Measurements from ENCODE around the gene DLEC1. TPM values are rescaled to one million over a fixed set of nuclear protein-coding genes. Genes with fewer than 3 reads are reported as not detected.
A peak's percentile ranks its signal among the peaks of the same experiment; 100 is the strongest.

The DLEC1 gene
- total RNA-seq, 2 donors from 2014 or later = 0.14 to 0.35 TPM

DNA sequence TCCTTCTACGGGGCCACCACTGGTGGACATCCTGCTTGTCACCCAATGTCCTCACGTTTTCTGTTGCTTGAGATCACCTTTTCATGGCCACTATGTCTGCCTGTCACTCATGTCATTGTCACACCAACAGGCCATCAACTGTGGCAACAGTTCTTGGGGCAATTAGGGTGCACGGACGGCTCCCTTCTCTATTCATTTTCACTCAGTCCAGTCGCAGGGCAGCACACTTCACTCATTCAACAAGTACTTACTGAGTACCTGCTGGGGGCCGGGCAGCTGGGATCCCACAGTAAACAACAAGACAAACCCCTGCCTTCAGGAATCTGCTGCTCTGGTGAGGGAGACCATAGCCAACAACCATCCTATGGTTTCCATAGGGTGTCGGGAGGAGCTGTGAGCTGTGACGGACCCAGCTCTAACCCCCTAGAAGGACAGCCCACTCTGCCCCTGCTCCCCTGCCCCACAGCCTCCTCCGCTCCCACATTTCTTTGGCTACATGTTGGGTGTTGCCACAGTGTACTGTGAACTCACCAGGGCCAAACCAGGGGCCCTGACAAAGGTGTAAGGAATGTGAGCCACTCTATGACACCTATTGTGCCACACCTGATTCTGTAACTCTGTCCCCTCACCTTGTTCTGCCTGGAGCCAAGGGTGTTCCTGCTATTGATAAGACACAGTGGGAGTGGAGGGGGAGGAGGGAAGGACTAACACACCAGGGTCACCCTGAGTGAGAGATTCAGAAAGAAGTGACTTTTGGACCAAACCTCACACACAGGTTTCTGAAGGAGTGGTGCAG is 46.5 kb upstream of the DLEC1 start:
- Histone ChIP-seq H3K9me3 (no peaks in the 10 kb centered on the region), H3K27ac (no peak overlapping the region), H3K4me1 (ENCODE audit: control insufficient read depth in 1 of 2, low read depth in 2 of 2) (peaks cover 7 to 15% of the 10 kb centered on the region in 2 donors), H3K27me3 (replicated peaks; ENCODE audit: insufficient read depth) (no peaks in the 10 kb centered on the region), H3K4me3 (no peak overlapping the region), H3K36me3 (no peaks in the 10 kb centered on the region)
- TF ChIP-seq CTCF (IDR thresholded peaks at IDR 0.05) = no peak
- ATAC-seq (ENCODE audit: insufficient number of reproducible peaks, low FRiP score, low read depth) (no peak), DNase-seq (ENCODE audit: low spot score) (no peak)

DNA sequence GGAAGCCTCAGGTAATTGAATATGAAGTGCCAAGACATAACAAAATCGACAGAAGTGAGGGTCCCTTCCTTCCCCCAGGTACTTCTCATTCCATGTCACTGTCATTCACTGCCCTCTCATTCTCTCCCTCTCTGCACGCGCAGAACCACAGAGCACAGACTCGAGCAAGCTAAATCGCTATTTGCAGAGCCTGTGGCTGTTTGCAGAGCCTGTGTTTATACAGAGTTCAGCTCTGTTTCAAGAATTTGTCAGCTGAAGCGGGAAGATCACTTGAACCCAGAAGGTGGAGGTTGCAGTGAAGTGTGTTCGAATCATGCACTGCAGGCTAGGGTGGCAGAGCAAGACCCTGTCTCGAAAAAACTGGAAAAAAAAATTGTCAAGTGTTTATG is 45.9 kb upstream of the DLEC1 start:
- no peak overlapping the region for H3K27ac ChIP-seq
- no peaks in the 10 kb centered on the region for H3K9me3 ChIP-seq
- H3K27me3 ChIP-seq (replicated peaks; ENCODE audit: insufficient read depth) = no peaks in the 10 kb centered on the region
- no peak for DNase-seq (ENCODE audit: low spot score)
- no peak for TF ChIP-seq CTCF (IDR thresholded peaks at IDR 0.05)
- peaks cover 8 to 18% of the 10 kb centered on the region in 2 donors for H3K4me1 ChIP-seq (ENCODE audit: control insufficient read depth in 1 of 2, low read depth in 2 of 2)
- H3K4me3 ChIP-seq = no peak overlapping the region
- no peak for ATAC-seq (ENCODE audit: insufficient number of reproducible peaks, low FRiP score, low read depth)
- no peaks in the 10 kb centered on the region for H3K36me3 ChIP-seq

GRCh38 chr3:37993460-37993819 is 45.6 kb upstream of the DLEC1 start:
- peak overlapping the region; percentile 45 to 56 for H3K27ac ChIP-seq

GRCh38 chr3:37993820-37994638 is 45.0 kb upstream of the DLEC1 start:
- H3K27me3 ChIP-seq (replicated peaks; ENCODE audit: insufficient read depth) = no peaks in the 10 kb centered on the region
- peak; percentile 35 for ATAC-seq (ENCODE audit: insufficient number of reproducible peaks, low FRiP score, low read depth)
- DNase-seq (ENCODE audit: low spot score) = peak; percentile 65
- H3K4me1 ChIP-seq (ENCODE audit: control insufficient read depth in 1 of 2, low read depth in 2 of 2) = peaks cover 11 to 25% of the 10 kb centered on the region in 2 donors
- H3K9me3 ChIP-seq = no peaks in the 10 kb centered on the region
- TF ChIP-seq CTCF (IDR thresholded peaks at IDR 0.05) = no peak
- no peaks in the 10 kb centered on the region for H3K36me3 ChIP-seq
- H3K4me3 ChIP-seq = peak overlapping the region; percentile 73
- H3K27ac ChIP-seq = peak overlapping the region; percentile 45 to 56

More at GRCh38 chr3:37993460-37993819, 45.6 kb upstream of the DLEC1 start:
- DNase-seq (ENCODE audit: low spot score) (no peak), ATAC-seq (ENCODE audit: insufficient number of reproducible peaks, low FRiP score, low read depth) (no peak)
- Histone ChIP-seq H3K4me3 (peak overlapping the region; percentile 73), H3K36me3 (no peaks in the 10 kb centered on the region), H3K27me3 (replicated peaks; ENCODE audit: insufficient read depth) (no peaks in the 10 kb centered on the region), H3K4me1 (ENCODE audit: control insufficient read depth in 1 of 2, low read depth in 2 of 2) (peaks cover 11 to 22% of the 10 kb centered on the region in 2 donors), H3K9me3 (no peaks in the 10 kb centered on the region)
- no peak for TF ChIP-seq CTCF (IDR thresholded peaks at IDR 0.05)

- Histone ChIP-seq H3K9me3 (no peaks in the 10 kb centered on the region), H3K4me3 (peak overlapping the region; percentile 73), H3K27ac (peak overlapping the region; percentile 45 to 56), H3K27me3 (replicated peaks; ENCODE audit: insufficient read depth) (no peaks in the 10 kb centered on the region), H3K4me1 (ENCODE audit: control insufficient read depth in 1 of 2, low read depth in 2 of 2) (peaks cover 11 to 25% of the 10 kb centered on the region in 2 donors), H3K36me3 (no peaks in the 10 kb centered on the region)
- no peak for TF ChIP-seq CTCF (IDR thresholded peaks at IDR 0.05)
- DNase-seq (ENCODE audit: low spot score) (no peak), ATAC-seq (ENCODE audit: insufficient number of reproducible peaks, low FRiP score, low read depth) (no peak)
Observed at GRCh38 chr3:37994639-37994972, 44.4 kb upstream of the DLEC1 start.

Data from thoracic aorta (tissue), 2 donors.